ENCODE results near the gene CTRB1. TPM values are rescaled to one million over a fixed set of nuclear protein-coding genes. Genes with fewer than 3 reads are reported as not detected.

Gene CTRB1
- total RNA-seq, 1 experiment from 2014 or later, result 5.6 TPM

GRCh38 chr16:75249441-75249840, 30.7 kb downstream of the CTRB1 start:
- DNase-seq (ENCODE audit: low read depth, low spot score) (no peak), ATAC-seq (no peak)
- H2AFZ ChIP-seq (ENCODE audit: low read depth, low read length, poor library complexity, severe bottlenecking), result no peak overlapping the region
- no peaks in the 10 kb centered on the region; a peak in 1 of 4 replicates for H3K36me3 ChIP-seq (ENCODE audit: control insufficient read depth in 1 of 2, insufficient read depth in 2 of 2, low read length in 2 of 2)
- TF ChIP-seq, protein P1, sequence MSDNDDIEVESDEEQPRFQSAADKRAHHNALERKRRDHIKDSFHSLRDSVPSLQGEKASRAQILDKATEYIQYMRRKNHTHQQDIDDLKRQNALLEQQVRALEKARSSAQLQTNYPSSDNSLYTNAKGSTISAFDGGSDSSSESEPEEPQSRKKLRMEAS (IDR thresholded peaks at IDR 0.05), result no peak
- H3K79me2 ChIP-seq (ENCODE audit: insufficient read depth, low read length), result peaks cover 80% of the 10 kb centered on the region
- ChIA-PET POLR2A (interaction anchor here (2.1 kb wide), 1 partner anchor 56 kb away, joined by 5 read pairs; no protein-coding TSS in a partner anchor), CTCF (interaction anchor here (1.0 kb wide), 1 partner anchor 23 kb away, joined by 5 read pairs; no protein-coding TSS in a partner anchor), RAD21 (ENCODE audit: low non-redundant PET in 1 of 2, low total read pairs in 2 of 2, uncharacterized antibody in 2 of 2, unreplicated experiment in 2 of 2) (interaction anchor here in 1 of 2 experiments (0.9 kb wide), 1 partner anchor 56 kb away, joined by 3 read pairs; no protein-coding TSS in a partner anchor)
- peak overlapping the region; percentile 91; the same call in 1 of the 2 replicates for H3K9ac ChIP-seq (ENCODE audit: low read length)
- H3K4me2 ChIP-seq (ENCODE audit: low read length), result peak overlapping the region; percentile 85
- no peaks in the 10 kb centered on the region for H4K20me1 ChIP-seq (ENCODE audit: insufficient read depth)
- no peaks in the 10 kb centered on the region for H3K9me2 ChIP-seq (ENCODE audit: insufficient read depth)
- H3K27ac ChIP-seq (ENCODE audit: low read depth, low read length), result peak overlapping the region; percentile 93; the same call in 1 of the 2 replicates
- no peaks in the 10 kb centered on the region for H3K9me3 ChIP-seq (ENCODE audit: control insufficient read depth in 1 of 2, insufficient read depth in 1 of 2, low read depth in 1 of 2, low read length in 2 of 2)
- peaks cover 70 to 87% of the 10 kb centered on the region in 2 experiments for H3K4me1 ChIP-seq (ENCODE audit: control insufficient read depth in 1 of 2, insufficient read depth in 2 of 2, low read length in 2 of 2)
- H3K27me3 ChIP-seq (ENCODE audit: insufficient read depth, low read length), result no peaks in the 10 kb centered on the region
- peak overlapping the region; percentile 73 to 87; a peak in 1 of 4 replicates for H3K4me3 ChIP-seq (replicated peaks in 1 of 2; ENCODE audit: low read depth in 1 of 2, low read length in 2 of 2)
- BruUV-seq (replicated peaks), result no TSS peak
- intact Hi-C loops (cut with micrococcal nuclease), result no loop called here

GRCh38 chr16:75250089-75250808, 31.5 kb downstream of the CTRB1 start:
- Histone ChIP-seq H4K20me1 (ENCODE audit: insufficient read depth) (no peaks in the 10 kb centered on the region), H3K27ac (ENCODE audit: low read depth, low read length) (peak overlapping the region; percentile 93), H2AFZ (ENCODE audit: low read depth, low read length, poor library complexity, severe bottlenecking) (no peak overlapping the region), H3K9me3 (ENCODE audit: control insufficient read depth in 1 of 2, insufficient read depth in 1 of 2, low read depth in 1 of 2, low read length in 2 of 2) (no peaks in the 10 kb centered on the region), H3K4me3 (replicated peaks in 1 of 2; ENCODE audit: low read depth in 1 of 2, low read length in 2 of 2) (peak overlapping the region; percentile 73 to 87), H3K9me2 (ENCODE audit: insufficient read depth) (no peaks in the 10 kb centered on the region), H3K9ac (ENCODE audit: low read length) (peak overlapping the region; percentile 91), H3K27me3 (ENCODE audit: insufficient read depth, low read length) (no peaks in the 10 kb centered on the region), H3K79me2 (ENCODE audit: insufficient read depth, low read length) (peaks cover 79% of the 10 kb centered on the region), H3K36me3 (ENCODE audit: control insufficient read depth in 1 of 2, insufficient read depth in 2 of 2, low read length in 2 of 2) (no peaks in the 10 kb centered on the region; a peak in 1 of 4 replicates), H3K4me1 (ENCODE audit: control insufficient read depth in 1 of 2, insufficient read depth in 2 of 2, low read length in 2 of 2) (peaks cover 65 to 87% of the 10 kb centered on the region in 2 experiments), H3K4me2 (ENCODE audit: low read length) (peak overlapping the region; percentile 85)
- intact Hi-C loops (cut with micrococcal nuclease), result loop anchor here (2.0 kb wide), 1 partner anchor 15 kb away; no protein-coding TSS in a partner anchor
- DNase-seq (ENCODE audit: low read depth, low spot score), result no peak
- no peak; the same call in 1 of the 2 replicates for ATAC-seq
- ChIA-PET RAD21 (ENCODE audit: low non-redundant PET in 1 of 2, low total read pairs in 2 of 2, uncharacterized antibody in 2 of 2, unreplicated experiment in 2 of 2) (no interaction called here), POLR2A (interaction anchor here (2.1 kb wide), 1 partner anchor 55 kb away, joined by 5 read pairs; no protein-coding TSS in a partner anchor), CTCF (interaction anchor here (1.0 to 1.4 kb wide), 2 partner anchors 23 to 135 kb away, joined by 5 read pairs; no protein-coding TSS in a partner anchor)
- BruUV-seq (replicated peaks), result no TSS peak
- TF ChIP-seq, protein P2, sequence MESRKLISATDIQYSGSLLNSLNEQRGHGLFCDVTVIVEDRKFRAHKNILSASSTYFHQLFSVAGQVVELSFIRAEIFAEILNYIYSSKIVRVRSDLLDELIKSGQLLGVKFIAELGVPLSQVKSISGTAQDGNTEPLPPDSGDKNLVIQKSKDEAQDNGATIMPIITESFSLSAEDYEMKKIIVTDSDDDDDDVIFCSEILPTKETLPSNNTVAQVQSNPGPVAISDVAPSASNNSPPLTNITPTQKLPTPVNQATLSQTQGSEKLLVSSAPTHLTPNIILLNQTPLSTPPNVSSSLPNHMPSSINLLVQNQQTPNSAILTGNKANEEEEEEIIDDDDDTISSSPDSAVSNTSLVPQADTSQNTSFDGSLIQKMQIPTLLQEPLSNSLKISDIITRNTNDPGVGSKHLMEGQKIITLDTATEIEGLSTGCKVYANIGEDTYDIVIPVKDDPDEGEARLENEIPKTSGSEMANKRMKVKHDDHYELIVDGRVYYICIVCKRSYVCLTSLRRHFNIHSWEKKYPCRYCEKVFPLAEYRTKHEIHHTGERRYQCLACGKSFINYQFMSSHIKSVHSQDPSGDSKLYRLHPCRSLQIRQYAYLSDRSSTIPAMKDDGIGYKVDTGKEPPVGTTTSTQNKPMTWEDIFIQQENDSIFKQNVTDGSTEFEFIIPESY (IDR thresholded peaks at IDR 0.05; ENCODE audit: extremely low read depth, insufficient replicate concordance, low read length), result no peak
- TF ChIP-seq TCF7L2 (IDR thresholded peaks at IDR 0.05; ENCODE audit: borderline replicate concordance, extremely low read depth, insufficient read depth, insufficient read length) (no peak), CTCF (IDR thresholded peaks at IDR 0.05 in 2 of 3, conservative IDR thresholded peaks at IDR 0.05 in 1 of 3; ENCODE audit: borderline replicate concordance in 1 of 3, insufficient read depth in 1 of 3, low read depth in 2 of 3, low read length in 2 of 3) (no peak), POLR2AphosphoS5 (IDR thresholded peaks at IDR 0.05; ENCODE audit: low read depth, low read length) (no peak), ZFX (IDR thresholded peaks at IDR 0.05) (no peak)
- TF ChIP-seq, protein P3, sequence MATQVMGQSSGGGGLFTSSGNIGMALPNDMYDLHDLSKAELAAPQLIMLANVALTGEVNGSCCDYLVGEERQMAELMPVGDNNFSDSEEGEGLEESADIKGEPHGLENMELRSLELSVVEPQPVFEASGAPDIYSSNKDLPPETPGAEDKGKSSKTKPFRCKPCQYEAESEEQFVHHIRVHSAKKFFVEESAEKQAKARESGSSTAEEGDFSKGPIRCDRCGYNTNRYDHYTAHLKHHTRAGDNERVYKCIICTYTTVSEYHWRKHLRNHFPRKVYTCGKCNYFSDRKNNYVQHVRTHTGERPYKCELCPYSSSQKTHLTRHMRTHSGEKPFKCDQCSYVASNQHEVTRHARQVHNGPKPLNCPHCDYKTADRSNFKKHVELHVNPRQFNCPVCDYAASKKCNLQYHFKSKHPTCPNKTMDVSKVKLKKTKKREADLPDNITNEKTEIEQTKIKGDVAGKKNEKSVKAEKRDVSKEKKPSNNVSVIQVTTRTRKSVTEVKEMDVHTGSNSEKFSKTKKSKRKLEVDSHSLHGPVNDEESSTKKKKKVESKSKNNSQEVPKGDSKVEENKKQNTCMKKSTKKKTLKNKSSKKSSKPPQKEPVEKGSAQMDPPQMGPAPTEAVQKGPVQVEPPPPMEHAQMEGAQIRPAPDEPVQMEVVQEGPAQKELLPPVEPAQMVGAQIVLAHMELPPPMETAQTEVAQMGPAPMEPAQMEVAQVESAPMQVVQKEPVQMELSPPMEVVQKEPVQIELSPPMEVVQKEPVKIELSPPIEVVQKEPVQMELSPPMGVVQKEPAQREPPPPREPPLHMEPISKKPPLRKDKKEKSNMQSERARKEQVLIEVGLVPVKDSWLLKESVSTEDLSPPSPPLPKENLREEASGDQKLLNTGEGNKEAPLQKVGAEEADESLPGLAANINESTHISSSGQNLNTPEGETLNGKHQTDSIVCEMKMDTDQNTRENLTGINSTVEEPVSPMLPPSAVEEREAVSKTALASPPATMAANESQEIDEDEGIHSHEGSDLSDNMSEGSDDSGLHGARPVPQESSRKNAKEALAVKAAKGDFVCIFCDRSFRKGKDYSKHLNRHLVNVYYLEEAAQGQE (IDR thresholded peaks at IDR 0.05; ENCODE audit: low read depth), result no peak
